Activated naive CD4-positive, alpha-beta T cell treated with anti-CD3 and anti-CD28 coated beads, Interleukin-2, amount 50 U/mL, for 24 hours (primary cell): ENCODE results near the gene RERE.
"Not testable (repeated sequence)": the region's sequence is repeated elsewhere in the genome, so short reads cannot be mapped to it uniquely, and the experiment has no call there.

Source experiments
- H3K27ac Mint-ChIP-seq: one replicate; pipeline ENCODE4 v1.8.0; 2021; ENCODE audit warnings: mild to moderate bottlenecking, mixed read lengths
- H3K27me3 Mint-ChIP-seq: one replicate; pipeline ENCODE4 v1.8.0; 2021; ENCODE audit warnings: mixed read lengths
- H3K36me3 Mint-ChIP-seq: one replicate; pipeline ENCODE4 v1.8.0; 2021; ENCODE audit warnings: mixed read lengths
- H3K4me1 Mint-ChIP-seq: one replicate; pipeline ENCODE4 v1.8.0; 2021; ENCODE audit warnings: mixed read lengths
- H3K4me3 Mint-ChIP-seq: one replicate; pipeline ENCODE4 v1.8.0; 2021; ENCODE audit warnings: mild to moderate bottlenecking, mixed read lengths
- H3K9me3 Mint-ChIP-seq: one replicate; pipeline ENCODE4 v1.8.0; 2021; ENCODE audit warnings: mixed read lengths

Gene RERE

DNA sequence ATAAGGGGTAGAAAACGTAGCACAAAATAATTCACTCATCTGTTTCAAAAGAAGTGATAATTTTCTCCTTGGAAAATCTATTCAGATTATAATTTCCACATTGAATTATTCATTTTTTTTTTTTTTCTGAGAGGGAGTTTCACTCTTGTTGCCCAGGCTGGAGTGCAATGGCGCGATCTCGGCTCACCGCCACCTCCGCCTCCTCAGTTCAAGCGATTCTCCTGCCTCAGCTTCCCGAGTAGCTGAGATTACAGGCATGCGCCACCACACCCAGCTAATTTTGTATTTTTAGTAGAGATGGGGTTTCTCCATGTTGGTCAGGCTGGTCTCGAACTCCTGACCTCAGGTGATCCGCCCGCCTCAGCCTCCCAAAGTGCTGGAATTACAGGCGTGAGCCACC, 1.3 kb upstream of the RERE start:
- H3K27ac Mint-ChIP-seq, H3K9me3 Mint-ChIP-seq, H3K36me3 Mint-ChIP-seq, H3K27me3 Mint-ChIP-seq: not testable (repeated sequence)
- Mint-ChIP-seq H3K4me1 (peaks cover 38% of the 10 kb centered on the region), H3K4me3 (peak overlapping the region; percentile 89)

DNA sequence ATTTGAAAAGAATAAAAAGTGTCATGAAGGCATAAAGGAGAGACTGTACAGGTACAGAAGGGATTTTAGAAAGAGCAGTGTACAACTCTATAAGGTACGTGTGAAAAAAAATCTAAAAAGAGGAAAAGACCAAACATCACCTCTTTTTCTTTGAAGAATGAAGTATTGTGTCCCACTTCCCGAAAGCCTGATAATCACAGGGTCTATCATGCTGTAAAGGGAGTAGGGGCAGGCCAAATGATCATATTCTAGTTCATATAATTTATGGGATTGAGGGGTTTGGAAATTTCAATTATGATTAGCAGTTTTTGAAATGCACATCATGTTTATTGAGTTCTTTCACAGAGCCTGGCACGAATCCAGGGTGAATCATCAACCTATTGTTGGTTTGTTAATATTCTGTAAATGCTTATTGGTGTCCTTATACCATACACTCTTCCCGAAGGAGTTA, 910 bp upstream of the RERE start:
- H3K27ac Mint-ChIP-seq, result peak overlapping the region; percentile 86
- H3K4me3 Mint-ChIP-seq, result peak overlapping the region; percentile 89
- peaks cover 40% of the 10 kb centered on the region for H3K4me1 Mint-ChIP-seq
- no peaks in the 10 kb centered on the region for H3K9me3 Mint-ChIP-seq
- H3K27me3 Mint-ChIP-seq, result no peaks in the 10 kb centered on the region
- H3K36me3 Mint-ChIP-seq, result no peaks in the 10 kb centered on the region

DNA sequence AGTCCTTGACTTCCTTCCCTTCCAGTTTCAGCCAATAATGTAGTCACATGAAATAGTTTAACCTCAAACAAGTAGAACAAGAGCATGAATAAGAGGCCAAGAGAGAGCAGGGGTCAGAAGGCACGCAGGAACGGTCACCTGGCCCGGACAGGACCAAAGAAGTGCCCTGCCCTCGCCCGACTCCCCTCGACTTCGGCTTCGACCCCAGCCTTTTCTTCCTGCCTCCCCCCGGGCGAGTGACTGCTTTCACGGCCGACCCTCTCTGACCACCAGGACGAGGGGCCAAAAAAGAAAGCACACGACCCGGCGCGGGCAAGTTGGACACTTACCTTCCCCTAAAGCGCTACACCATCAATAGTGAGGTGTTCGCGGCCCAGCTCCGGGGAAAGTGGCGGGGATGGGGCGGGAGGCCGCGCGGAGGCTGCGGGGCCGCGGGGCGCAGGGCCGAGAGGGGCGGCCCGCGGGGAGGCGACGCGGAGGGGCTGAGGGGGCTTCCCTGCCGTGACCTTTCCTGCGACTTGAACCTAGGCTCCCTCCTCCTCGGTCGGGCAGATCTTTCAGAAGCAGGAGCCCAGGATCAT, 519 bp downstream of the RERE start:
- H3K4me3 Mint-ChIP-seq, result peak overlapping the region; percentile 93

DNA sequence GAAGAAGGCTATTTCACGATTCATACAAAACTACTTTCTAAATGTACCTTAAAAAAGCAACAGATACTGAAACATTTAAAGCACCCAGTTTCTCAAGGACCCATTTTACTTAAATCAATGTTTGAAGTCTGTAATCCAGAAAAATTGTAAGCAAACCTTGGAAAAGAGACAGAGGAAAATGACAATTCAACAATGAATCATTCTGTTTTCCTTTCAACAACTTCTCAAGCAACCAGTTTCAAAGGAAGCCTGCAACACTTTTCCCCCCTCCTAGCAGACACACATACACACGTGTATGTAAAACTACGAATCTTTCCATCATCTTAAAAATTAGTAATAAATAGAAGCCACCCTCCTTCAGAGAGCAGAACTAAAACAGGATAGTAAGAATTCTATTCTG, 1.2 kb downstream of the RERE start:
- Mint-ChIP-seq H3K4me3 (peak overlapping the region; percentile 93), H3K36me3 (no peaks in the 10 kb centered on the region), H3K27me3 (no peaks in the 10 kb centered on the region), H3K9me3 (no peaks in the 10 kb centered on the region), H3K27ac (peak overlapping the region; percentile 91), H3K4me1 (peaks cover 52% of the 10 kb centered on the region)

More for the DNA sequence above, 519 bp downstream of the RERE start:
- Mint-ChIP-seq H3K9me3 (no peaks in the 10 kb centered on the region), H3K27me3 (no peaks in the 10 kb centered on the region), H3K36me3 (no peaks in the 10 kb centered on the region), H3K27ac (peak overlapping the region; percentile 95), H3K4me1 (peaks cover 49% of the 10 kb centered on the region)

DNA sequence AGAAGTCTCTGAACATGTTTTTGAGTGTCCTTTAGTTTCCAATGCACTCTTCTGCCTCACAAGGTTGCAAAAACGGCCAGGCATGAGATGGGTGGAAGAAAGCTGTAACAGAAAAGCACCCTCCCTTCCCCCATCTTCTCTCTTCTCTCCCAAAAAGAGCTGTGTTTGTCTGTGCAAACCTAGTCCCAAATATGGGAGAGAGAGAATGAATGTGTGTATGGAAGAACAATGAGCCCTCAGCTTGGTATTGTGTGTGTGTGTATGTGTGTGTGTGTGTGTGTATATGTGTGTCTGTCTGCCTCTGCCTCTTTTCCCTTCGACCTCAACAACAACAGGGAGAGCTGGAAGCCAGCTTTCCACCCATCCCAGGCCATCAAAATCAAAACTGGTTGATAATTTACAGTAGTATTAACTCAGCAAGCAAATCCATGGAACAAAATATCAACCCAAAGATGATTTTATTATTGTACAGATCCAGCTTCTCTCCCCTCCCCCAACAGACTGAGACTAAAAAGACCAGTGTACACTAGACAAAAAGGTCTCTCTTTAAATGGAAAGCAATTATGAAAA, 1.8 kb downstream of the RERE start:
- H3K36me3 Mint-ChIP-seq, result no peaks in the 10 kb centered on the region
- no peaks in the 10 kb centered on the region for H3K27me3 Mint-ChIP-seq
- H3K27ac Mint-ChIP-seq, result peak overlapping the region; percentile 91
- H3K9me3 Mint-ChIP-seq, result no peaks in the 10 kb centered on the region
- peak overlapping the region; percentile 93 for H3K4me3 Mint-ChIP-seq
- H3K4me1 Mint-ChIP-seq, result peaks cover 58% of the 10 kb centered on the region

DNA sequence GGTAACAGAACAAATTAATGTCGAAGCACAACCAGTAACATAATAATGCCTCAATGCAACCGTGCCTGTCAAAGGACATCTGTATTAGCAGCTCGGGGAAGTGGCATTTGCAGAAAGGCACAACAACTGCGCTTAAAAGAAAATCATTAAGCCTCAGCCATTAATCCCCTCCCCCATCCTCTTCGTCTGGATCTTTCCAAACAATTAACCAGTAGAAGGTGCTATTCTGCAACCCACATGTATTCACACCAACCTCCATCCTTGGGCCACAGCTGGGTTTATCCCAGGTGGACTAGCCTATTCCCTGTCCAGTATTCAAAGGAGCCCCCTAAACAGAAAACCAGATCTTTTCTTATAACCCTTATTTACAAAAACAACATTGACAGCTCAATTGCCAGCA, 2.6 kb downstream of the RERE start:
- Mint-ChIP-seq H3K4me1 (peaks cover 60% of the 10 kb centered on the region), H3K27ac (peak overlapping the region; percentile 86)

DNA sequence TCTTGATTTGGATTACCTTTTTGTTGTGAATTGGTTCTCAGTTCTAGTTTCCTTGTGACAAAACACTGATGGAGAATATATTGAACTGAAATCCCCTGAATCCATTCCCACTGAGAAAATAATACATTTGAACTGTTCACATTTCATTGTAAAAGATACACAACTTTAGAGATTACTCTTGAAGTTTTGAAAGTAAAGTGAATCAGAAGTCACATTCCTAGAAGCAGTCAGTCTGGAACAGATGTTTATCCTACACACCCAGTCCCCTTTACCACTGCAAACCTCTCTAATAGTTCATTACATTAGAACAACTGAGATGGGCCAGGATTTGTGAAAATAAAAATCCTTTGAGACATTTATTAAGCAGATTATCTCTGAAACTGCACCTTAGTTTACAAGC, 3.4 kb downstream of the RERE start:
- no peak overlapping the region for H3K27ac Mint-ChIP-seq
- no peaks in the 10 kb centered on the region for H3K36me3 Mint-ChIP-seq
- no peaks in the 10 kb centered on the region for H3K27me3 Mint-ChIP-seq
- peaks cover 60% of the 10 kb centered on the region for H3K4me1 Mint-ChIP-seq
- no peaks in the 10 kb centered on the region for H3K9me3 Mint-ChIP-seq
- H3K4me3 Mint-ChIP-seq, result no peak overlapping the region

More for the DNA sequence above, 2.6 kb downstream of the RERE start:
- peak overlapping the region; percentile 93 for H3K4me3 Mint-ChIP-seq
- H3K27me3 Mint-ChIP-seq, result no peaks in the 10 kb centered on the region
- no peaks in the 10 kb centered on the region for H3K9me3 Mint-ChIP-seq
- H3K36me3 Mint-ChIP-seq, result no peaks in the 10 kb centered on the region

DNA sequence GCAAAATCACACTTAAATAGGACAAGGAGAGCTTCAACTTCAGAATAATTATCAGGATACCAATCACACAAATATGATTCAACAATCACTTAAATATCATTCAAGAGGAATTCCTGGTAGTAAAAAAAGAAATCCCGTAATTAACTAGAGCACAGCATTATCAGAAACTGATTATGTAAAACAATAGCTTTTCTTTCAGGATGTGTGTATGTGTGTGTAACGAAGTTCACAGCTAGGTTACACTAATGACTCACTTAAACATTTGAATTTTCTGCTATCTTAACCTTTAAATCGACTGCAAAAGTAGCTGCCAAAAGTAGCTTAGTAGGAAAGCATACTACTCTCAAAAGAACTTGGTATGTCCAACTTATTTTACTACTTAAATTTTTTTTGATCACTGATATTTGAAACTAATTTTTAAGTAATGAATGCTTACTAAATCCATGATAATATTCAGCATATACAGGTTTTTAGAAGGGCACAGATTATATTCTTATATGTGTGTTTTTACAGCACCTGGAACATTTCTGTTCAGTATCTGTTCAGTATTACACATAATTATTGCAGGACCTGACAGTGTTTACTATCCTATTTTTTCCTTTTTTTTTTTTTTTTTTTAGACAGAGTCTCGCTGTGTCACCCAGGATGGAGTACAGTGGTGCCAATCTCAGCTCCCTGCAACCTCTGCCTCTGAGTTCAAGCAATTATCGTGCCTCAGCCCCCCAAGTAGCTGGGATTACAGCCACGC, 4.2 kb downstream of the RERE start:
- H3K4me1 Mint-ChIP-seq, result peaks cover 55% of the 10 kb centered on the region
- peak overlapping the region; percentile 38 for H3K27ac Mint-ChIP-seq
- no peaks in the 10 kb centered on the region for H3K9me3 Mint-ChIP-seq
- no peaks in the 10 kb centered on the region for H3K27me3 Mint-ChIP-seq
- no peak overlapping the region for H3K4me3 Mint-ChIP-seq
- no peaks in the 10 kb centered on the region for H3K36me3 Mint-ChIP-seq

DNA sequence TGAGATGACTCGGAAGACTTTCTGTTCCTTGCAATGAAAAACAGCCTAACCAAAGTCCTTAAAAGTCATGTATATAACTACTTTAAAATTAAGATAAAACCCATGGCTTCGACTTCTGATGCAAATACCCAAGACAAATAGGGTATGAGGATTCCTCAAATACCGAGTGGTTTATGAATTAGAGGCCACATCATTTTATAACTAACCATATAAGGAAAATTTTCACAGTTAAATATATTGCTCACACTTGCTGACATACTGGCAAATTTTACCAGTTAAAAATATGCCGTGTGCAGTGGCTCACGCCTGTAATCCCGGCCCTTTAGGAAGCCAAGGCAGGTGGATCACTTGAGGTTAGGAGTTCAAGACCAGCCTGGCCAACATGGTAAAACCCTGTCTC, 5.4 kb downstream of the RERE start:
- Mint-ChIP-seq H3K9me3 (no peaks in the 10 kb centered on the region), H3K4me1 (peaks cover 52% of the 10 kb centered on the region), H3K27ac (no peak overlapping the region), H3K27me3 (no peaks in the 10 kb centered on the region), H3K36me3 (no peaks in the 10 kb centered on the region), H3K4me3 (no peak overlapping the region)

DNA sequence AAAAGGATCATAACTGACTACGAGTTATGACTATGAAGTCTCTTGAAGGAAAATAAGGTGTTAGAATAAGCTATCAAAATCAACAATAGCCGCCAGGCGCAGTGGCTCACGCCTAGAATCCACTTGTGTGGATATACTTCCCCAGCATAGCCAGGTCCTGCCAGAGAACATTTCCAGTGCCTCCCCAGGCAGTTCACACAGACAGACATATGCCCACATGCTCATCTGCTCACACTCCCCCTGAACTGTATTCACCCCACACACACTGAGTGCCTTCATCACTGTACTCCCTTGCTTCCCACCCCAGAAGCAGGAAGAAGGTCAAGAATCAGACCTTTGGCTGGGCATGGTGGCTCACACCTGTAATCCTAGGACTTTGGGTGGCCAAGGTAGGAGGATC, 6.5 kb downstream of the RERE start:
- H3K9me3 Mint-ChIP-seq, result no peaks in the 10 kb centered on the region
- H3K36me3 Mint-ChIP-seq, result no peaks in the 10 kb centered on the region
- H3K4me3 Mint-ChIP-seq, result no peak overlapping the region
- peaks cover 43% of the 10 kb centered on the region for H3K4me1 Mint-ChIP-seq
- no peaks in the 10 kb centered on the region for H3K27me3 Mint-ChIP-seq
- no peak overlapping the region for H3K27ac Mint-ChIP-seq

DNA sequence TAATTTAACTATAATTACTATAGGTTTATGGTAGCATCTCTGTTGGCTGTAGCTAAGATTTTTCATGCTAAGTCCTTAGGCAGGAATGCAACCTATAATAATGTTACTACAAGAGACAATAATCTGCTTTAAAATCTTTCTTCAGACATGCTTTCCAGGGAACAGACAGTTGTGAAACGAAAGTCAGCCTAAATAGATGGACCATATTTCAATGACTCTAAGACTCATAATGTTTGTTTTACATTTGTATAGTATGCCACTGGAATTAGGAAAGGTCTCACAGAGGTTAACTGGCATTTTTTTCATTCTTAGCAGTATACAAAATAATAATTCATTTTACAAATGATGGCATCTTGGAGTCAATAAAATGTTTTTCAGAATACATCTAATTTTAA, 8.1 kb downstream of the RERE start:
- Mint-ChIP-seq H3K27ac (no peak overlapping the region), H3K27me3 (no peaks in the 10 kb centered on the region), H3K4me1 (peaks cover 31% of the 10 kb centered on the region), H3K4me3 (no peak overlapping the region), H3K36me3 (peaks cover 2% of the 10 kb centered on the region), H3K9me3 (no peaks in the 10 kb centered on the region)

DNA sequence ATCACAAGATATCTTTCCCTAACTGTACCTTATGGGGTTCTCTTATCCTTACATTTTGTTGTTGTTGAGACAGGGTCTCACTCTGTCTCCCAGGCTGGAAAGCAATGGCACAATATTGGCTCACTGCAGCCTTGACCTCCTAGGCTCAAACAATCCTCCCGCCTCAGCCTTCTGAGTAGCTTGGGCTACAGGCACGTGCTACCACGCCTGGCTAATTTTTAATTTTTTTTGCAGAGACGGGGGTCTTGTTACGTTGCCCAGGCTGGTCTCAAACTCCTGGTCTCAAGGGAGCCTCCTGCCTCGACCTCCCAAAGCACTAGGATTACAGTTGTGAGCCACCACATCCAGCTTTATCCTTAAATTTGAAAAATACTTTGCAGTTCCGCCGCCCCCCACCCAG, 10.4 kb downstream of the RERE start:
- H3K27ac Mint-ChIP-seq, result no peak overlapping the region
- H3K36me3 Mint-ChIP-seq, result peaks cover 2% of the 10 kb centered on the region
- H3K4me3 Mint-ChIP-seq, result no peak overlapping the region
- peaks cover 23% of the 10 kb centered on the region for H3K4me1 Mint-ChIP-seq
- no peaks in the 10 kb centered on the region for H3K27me3 Mint-ChIP-seq
- no peaks in the 10 kb centered on the region for H3K9me3 Mint-ChIP-seq

DNA sequence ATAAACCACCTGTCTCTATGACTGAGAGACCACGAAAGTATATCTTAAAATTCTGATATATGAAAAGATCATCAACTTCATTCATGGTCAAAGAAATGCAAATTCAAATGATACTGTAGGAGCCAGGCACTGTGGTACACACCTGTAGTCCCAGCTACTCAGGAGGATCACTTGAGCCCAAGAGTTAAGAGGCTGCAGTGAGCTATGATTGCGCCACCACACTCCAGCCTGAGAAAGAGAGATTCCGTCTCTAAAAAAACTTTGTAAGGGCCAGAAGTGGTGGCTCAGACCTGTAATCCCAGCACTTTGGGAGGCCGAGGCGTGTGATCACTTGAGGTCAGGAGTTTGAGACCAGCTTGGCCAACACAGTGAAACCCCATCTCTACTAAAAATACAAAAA, 17.0 kb downstream of the RERE start:
- Mint-ChIP-seq H3K4me1 (peaks cover 18% of the 10 kb centered on the region), H3K27me3 (no peaks in the 10 kb centered on the region), H3K36me3 (peaks cover 6% of the 10 kb centered on the region), H3K4me3 (no peak overlapping the region), H3K27ac (no peak overlapping the region), H3K9me3 (no peaks in the 10 kb centered on the region)

DNA sequence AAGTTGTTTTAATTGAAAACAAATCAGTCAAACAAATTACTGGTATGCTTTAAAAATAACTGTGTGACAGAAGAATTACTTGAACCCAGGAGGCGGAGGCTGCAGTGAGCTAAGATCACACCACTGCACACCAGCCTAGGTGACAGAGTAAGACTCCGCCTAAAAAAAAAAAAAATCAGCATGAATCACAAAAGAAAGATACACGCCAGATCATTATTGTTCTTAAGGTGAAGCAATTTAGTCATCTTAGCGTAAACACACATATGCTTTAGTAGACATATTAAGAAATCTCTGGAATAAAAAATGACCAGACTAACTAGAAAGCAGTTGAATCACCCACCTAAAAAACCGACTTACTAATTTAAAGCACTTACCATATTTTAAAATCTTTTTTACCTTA, 20.2 kb downstream of the RERE start:
- H3K4me3 Mint-ChIP-seq, result no peak overlapping the region
- H3K27ac Mint-ChIP-seq, result no peak overlapping the region
- H3K36me3 Mint-ChIP-seq, result peaks cover 7% of the 10 kb centered on the region
- H3K9me3 Mint-ChIP-seq, result no peaks in the 10 kb centered on the region
- peaks cover 11% of the 10 kb centered on the region for H3K4me1 Mint-ChIP-seq
- H3K27me3 Mint-ChIP-seq, result no peaks in the 10 kb centered on the region

DNA sequence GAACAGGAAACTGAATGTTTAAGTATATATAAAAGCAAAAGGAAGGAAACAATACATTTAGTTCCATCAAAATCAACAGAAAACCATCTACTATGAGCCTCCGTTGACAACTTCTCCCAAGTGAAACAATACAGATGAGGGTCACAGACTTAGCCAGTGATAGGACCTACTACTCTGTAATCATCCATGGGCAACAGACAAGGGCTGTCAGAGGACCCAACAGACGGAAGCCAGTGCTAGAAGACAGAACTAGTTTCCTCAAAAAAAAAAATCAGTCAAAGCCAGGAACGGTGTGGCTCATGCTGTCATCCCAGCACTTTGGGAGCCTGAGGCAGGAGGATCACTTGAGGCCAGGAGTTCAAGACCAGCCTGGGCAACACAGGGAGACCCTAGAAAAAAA, 20.6 kb downstream of the RERE start:
- H3K9me3 Mint-ChIP-seq, result no peaks in the 10 kb centered on the region
- H3K4me3 Mint-ChIP-seq, result no peak overlapping the region
- H3K4me1 Mint-ChIP-seq, result peaks cover 9% of the 10 kb centered on the region
- no peak overlapping the region for H3K27ac Mint-ChIP-seq
- peaks cover 7% of the 10 kb centered on the region for H3K36me3 Mint-ChIP-seq
- no peaks in the 10 kb centered on the region for H3K27me3 Mint-ChIP-seq

DNA sequence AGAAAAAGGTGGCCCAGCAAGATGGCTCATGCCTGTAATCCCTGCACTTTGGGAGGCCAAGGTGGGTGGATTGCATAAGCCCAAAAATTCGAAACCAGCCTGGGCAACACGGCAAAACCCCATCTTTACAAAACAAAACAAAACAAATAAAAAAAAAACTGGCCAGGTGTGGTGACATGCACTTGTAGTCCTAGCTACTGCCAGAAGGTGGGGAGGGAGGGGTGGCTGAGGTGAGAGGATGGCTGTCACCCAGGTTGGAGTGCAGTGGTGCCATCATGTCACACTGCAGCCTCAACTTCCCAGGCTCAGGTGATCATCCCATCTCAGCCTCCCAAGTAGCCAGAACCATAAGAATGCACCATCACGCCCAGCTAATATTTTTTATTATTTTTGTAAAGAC, 22.8 kb downstream of the RERE start:
- Mint-ChIP-seq H3K36me3 (peaks cover 7% of the 10 kb centered on the region), H3K4me1 (peaks cover 9% of the 10 kb centered on the region), H3K27me3 (no peaks in the 10 kb centered on the region), H3K9me3 (no peaks in the 10 kb centered on the region), H3K27ac (no peak overlapping the region), H3K4me3 (no peak overlapping the region)
